IPS-NIHi7 (cell line): ENCODE results near the gene CFHR1.

Experiments
- DNase-seq: peaks from one replicate; pipeline ENCODE4 v3.0.0; 2012; ENCODE audit warnings: mixed read lengths; ENCODE audit errors: extremely low spot score

CFHR1 gene

GRCh38 chr1:196875935-196876334, 56.4 kb downstream of the CFHR1 start:
- no peak for DNase-seq

GRCh38 chr1:196877964-196878363, 58.4 kb downstream of the CFHR1 start:
- DNase-seq: peak; percentile 77
